DOHH2 (cell line): ENCODE data around the gene VTI1A.

ENCODE experiments used
- EZH2phosphoT487 ChIP-seq: fragments of 200-600 bp; sonication (generic); IDR thresholded peaks from 2 replicates; pipeline ENCODE4 v1.6.1; 2017; ENCODE audit warnings: borderline replicate concordance, mild to moderate bottlenecking, antibody characterized with exemption, low read length, moderate library complexity, mixed read lengths
- TF ChIP-seq, protein P1 (sequence below): fragments of 200-600 bp; sonication (generic); IDR thresholded peaks from one replicate; pipeline ENCODE4 v1.5.1; 2014; ENCODE audit warnings: antibody characterized with exemption, mild to moderate bottlenecking, low read depth, low read length; ENCODE audit not compliant: poor library complexity, severe bottlenecking

GRCh38 chr10:112769611-112770370 lies 322.8 kb downstream of the VTI1A start:
- TF ChIP-seq EZH2phosphoT487: no peak
- TF ChIP-seq, protein P1, sequence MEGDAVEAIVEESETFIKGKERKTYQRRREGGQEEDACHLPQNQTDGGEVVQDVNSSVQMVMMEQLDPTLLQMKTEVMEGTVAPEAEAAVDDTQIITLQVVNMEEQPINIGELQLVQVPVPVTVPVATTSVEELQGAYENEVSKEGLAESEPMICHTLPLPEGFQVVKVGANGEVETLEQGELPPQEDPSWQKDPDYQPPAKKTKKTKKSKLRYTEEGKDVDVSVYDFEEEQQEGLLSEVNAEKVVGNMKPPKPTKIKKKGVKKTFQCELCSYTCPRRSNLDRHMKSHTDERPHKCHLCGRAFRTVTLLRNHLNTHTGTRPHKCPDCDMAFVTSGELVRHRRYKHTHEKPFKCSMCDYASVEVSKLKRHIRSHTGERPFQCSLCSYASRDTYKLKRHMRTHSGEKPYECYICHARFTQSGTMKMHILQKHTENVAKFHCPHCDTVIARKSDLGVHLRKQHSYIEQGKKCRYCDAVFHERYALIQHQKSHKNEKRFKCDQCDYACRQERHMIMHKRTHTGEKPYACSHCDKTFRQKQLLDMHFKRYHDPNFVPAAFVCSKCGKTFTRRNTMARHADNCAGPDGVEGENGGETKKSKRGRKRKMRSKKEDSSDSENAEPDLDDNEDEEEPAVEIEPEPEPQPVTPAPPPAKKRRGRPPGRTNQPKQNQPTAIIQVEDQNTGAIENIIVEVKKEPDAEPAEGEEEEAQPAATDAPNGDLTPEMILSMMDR: no peak
